ENCODE results near the gene CCDC70. TPM values are rescaled to one million over a fixed set of nuclear protein-coding genes. Genes with fewer than 3 reads are reported as not detected.

Gene CCDC70
- total RNA-seq, 1 donor from 2014 or later: not detected

- Histone ChIP-seq H3K36me3 (no peaks in the 10 kb centered on the region), H3K9me3 (no peaks in the 10 kb centered on the region), H3K27ac (no peak overlapping the region), H3K4me3 (no peak overlapping the region), H3K27me3 (no peaks in the 10 kb centered on the region), H3K4me1 (no peaks in the 10 kb centered on the region)
- intact Hi-C loops (cut with DNase I): no loop called here
- TF ChIP-seq CTCF (IDR thresholded peaks at IDR 0.05): no peak
- TF ChIP-seq POLR2A (IDR thresholded peaks at IDR 0.05): no peak
- no peak for TF ChIP-seq POLR2AphosphoS5 (IDR thresholded peaks at IDR 0.05; ENCODE audit: insufficient read depth in 1 of 2, low read depth in 1 of 2)
- DNase-seq (ENCODE audit: extremely low spot score in 2 of 2): peak in 1 of 2 donors; percentile 62
Observed at GRCh38 chr13:51840917-51841316, 20.9 kb upstream of the CCDC70 start.

- intact Hi-C loops (cut with DNase I): no loop called here
- Histone ChIP-seq H3K4me3 (no peak overlapping the region), H3K27ac (no peak overlapping the region), H3K9me3 (no peaks in the 10 kb centered on the region), H3K36me3 (no peaks in the 10 kb centered on the region), H3K4me1 (no peaks in the 10 kb centered on the region), H3K27me3 (no peaks in the 10 kb centered on the region)
- no peak for TF ChIP-seq CTCF (IDR thresholded peaks at IDR 0.05)
- no peak for TF ChIP-seq POLR2AphosphoS5 (IDR thresholded peaks at IDR 0.05; ENCODE audit: insufficient read depth in 1 of 2, low read depth in 1 of 2)
- no peak for TF ChIP-seq POLR2A (IDR thresholded peaks at IDR 0.05)
- DNase-seq (ENCODE audit: extremely low spot score in 2 of 2): no peak
Observed at GRCh38 chr13:51841732-51842131, 20.0 kb upstream of the CCDC70 start.

DNA sequence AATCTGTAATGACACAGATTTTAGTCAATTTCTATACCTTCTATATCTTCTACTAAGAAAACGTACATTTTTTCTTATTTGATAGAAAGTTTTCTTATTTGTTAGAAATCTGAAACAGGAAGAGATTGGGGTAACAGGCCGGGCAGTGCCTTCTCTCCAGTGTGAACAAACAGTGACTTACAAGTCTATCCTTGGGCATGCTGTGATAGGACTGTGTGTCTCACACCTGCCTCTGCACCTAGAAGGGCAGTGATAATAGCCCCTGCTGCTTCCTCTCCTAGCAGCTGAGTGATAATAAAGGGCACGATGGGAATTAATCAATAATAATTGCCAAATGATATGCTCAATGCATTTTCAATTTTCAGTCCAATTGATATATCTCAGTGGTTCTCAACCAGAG is 18.2 kb upstream of the CCDC70 start:
- TF ChIP-seq POLR2A (IDR thresholded peaks at IDR 0.05): no peak
- no peak for TF ChIP-seq CTCF (IDR thresholded peaks at IDR 0.05)
- TF ChIP-seq POLR2AphosphoS5 (IDR thresholded peaks at IDR 0.05; ENCODE audit: insufficient read depth in 1 of 2, low read depth in 1 of 2): no peak
- H3K4me1 ChIP-seq: no peaks in the 10 kb centered on the region
- H3K9me3 ChIP-seq: no peaks in the 10 kb centered on the region
- H3K27me3 ChIP-seq: no peaks in the 10 kb centered on the region
- no peaks in the 10 kb centered on the region for H3K36me3 ChIP-seq
- no peak for DNase-seq (ENCODE audit: extremely low spot score in 2 of 2)
- no peak overlapping the region for H3K4me3 ChIP-seq
- H3K27ac ChIP-seq: no peak overlapping the region
- intact Hi-C loops (cut with DNase I): no loop called here

DNA sequence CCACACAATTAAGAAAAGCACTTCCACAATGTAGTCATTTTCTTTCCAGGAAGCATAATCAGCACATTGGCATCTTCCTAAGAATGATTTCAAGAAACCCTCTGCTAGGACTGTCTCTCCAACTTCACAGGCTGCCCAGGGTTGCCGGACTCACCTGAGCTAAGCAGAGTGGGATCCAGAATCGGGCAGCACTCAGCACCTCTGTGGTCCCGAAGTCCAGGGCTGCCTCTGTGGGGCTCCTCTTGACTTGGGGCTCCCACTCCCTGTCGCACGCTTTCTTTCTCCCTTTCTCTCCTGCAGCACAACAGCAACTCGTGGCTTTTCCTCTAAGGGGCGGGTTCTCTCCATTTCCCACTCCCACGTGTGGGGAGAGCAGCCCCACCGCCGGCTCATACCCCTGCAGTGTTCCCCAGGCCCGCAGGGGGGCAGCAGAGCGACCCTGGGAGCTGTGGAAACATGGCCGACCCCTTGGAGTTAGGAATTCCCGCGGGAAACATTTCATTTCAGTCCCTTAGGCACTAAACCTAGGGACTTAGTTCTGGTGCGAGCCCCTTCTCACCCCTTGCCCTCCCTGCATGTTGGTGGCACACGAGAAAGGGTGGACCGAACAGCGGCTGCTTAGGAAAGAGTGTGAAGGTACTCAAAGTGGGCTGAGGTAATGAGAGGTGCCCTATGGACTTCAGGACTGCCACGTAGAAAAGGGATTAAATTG is 16.8 kb upstream of the CCDC70 start, which contains the start of gene TMEM272:
TSS of gene TMEM272 (minus strand) at position 316 of the 712 bp plus-strand sequence. CDS start 6,647 bp downstream, outside the sequence.
- no peaks in the 10 kb centered on the region for H3K4me1 ChIP-seq
- peak within 1 kb of the TSS in 1 of 2 donors; percentile 10 for H3K4me3 ChIP-seq
- peak in 1 of 2 donors; percentile 78 for DNase-seq (ENCODE audit: extremely low spot score in 2 of 2)
- no peak within 1 kb of the TSS for H3K27ac ChIP-seq
- no peaks in the 10 kb centered on the region for H3K9me3 ChIP-seq
- no peaks in the 10 kb centered on the region for H3K27me3 ChIP-seq
- TF ChIP-seq POLR2AphosphoS5 (IDR thresholded peaks at IDR 0.05; ENCODE audit: insufficient read depth in 1 of 2, low read depth in 1 of 2): no peak
- TF ChIP-seq CTCF (IDR thresholded peaks at IDR 0.05): peak in 2 of 3 experiments; percentile 29 to 56
- intact Hi-C loops (cut with DNase I): no loop called here
- H3K36me3 ChIP-seq: no peaks in the 10 kb centered on the region

Measured in vagina (tissue), 2 donors.